K562 (cell line): ENCODE data around the gene HMX1. TPM values are rescaled to one million over a fixed set of nuclear protein-coding genes. Genes with fewer than 3 reads are reported as not detected.

Source experiments
- CBX5 ChIP-seq: IDR thresholded peaks from 2 replicates; pipeline ENCODE4 v1.6.1; 2014; ENCODE audit warnings: low read depth, borderline replicate concordance
- KAT2B ChIP-seq: IDR thresholded peaks from one replicate; pipeline ENCODE4 v1.6.1; 2012; ENCODE audit warnings: low read depth, mild to moderate bottlenecking, control low read depth, inconsistent platforms, low read length, moderate library complexity
- MCM2 ChIP-seq: fragments of 450-650 bp; IDR thresholded peaks from 2 replicates; pipeline ENCODE4 v1.6.1; 2017; ENCODE audit warnings: low read depth, mild to moderate bottlenecking
- ZNF165 ChIP-seq: fragments of 250-450 bp; sonication (Bioruptor Pico); IDR thresholded peaks from 2 replicates; pipeline ENCODE4 v1.4.0; 2020; ENCODE audit warnings: borderline replicate concordance
- ZNF24 ChIP-seq: fragments of 450-650 bp; IDR thresholded peaks from 2 replicates; pipeline ENCODE4 v1.6.1; 2016
- ZNF408 ChIP-seq: fragments of 250-450 bp; sonication (Bioruptor Pico); IDR thresholded peaks from 2 replicates; pipeline ENCODE4 v1.4.0; 2020; ENCODE audit warnings: low read depth, mild to moderate bottlenecking, moderate library complexity
- polyA plus RNA-seq, 8 experiments: library from polyadenylated mRNA; depleted of rRNA in 4 of 8; stranded (reverse) in 5 of 8; unstranded in 3 of 8; fragments of >200 nt; fragmentation: Nextera tagmentation in 2 of 8; fragmentation: Illumina TruSeq in 1 of 8; extraction: Ambion mirVana in 2 of 8; extraction: Trizol in 1 of 8; gene quantifications; 2 replicates each; pipeline versions ENCODE4 v1.2.1 to v1.2.3, GENCODE V29; 2011 to 2014; ENCODE audit warnings: inconsistent platforms in 1 of 8, missing spikeins in 1 of 8
- total RNA-seq, 7 experiments: library from RNA; depleted of rRNA in 6 of 7; stranded (reverse); fragments of >200 nt in 6 of 7; fragmentation: Illumina TruSeq in 2 of 7; extraction: Trizol in 2 of 7; gene quantifications; 2 replicates each; pipeline versions ENCODE4 v1.2.1 to v1.2.3, GENCODE V29; 2011 to 2021; ENCODE audit warnings: low replicate concordance in 1 of 7
- TF ChIP-seq, protein P1 (sequence below), 2 experiments: fragments of 450-650 bp; formaldehyde crosslinking in 1 of 2; IDR thresholded peaks; 2 replicates each; pipeline versions ENCODE4 v1.4.0 to v1.6.1; 2014 to 2020; ENCODE audit warnings: mild to moderate bottlenecking in 2 of 2, borderline replicate concordance in 1 of 2, low read depth in 1 of 2

The HMX1 gene
- total and polyA plus RNA-seq, 9 of the 15 experiments (the other 6 are each of a cell fraction or from before 2014, with no cell fraction given): not detected

DNA sequence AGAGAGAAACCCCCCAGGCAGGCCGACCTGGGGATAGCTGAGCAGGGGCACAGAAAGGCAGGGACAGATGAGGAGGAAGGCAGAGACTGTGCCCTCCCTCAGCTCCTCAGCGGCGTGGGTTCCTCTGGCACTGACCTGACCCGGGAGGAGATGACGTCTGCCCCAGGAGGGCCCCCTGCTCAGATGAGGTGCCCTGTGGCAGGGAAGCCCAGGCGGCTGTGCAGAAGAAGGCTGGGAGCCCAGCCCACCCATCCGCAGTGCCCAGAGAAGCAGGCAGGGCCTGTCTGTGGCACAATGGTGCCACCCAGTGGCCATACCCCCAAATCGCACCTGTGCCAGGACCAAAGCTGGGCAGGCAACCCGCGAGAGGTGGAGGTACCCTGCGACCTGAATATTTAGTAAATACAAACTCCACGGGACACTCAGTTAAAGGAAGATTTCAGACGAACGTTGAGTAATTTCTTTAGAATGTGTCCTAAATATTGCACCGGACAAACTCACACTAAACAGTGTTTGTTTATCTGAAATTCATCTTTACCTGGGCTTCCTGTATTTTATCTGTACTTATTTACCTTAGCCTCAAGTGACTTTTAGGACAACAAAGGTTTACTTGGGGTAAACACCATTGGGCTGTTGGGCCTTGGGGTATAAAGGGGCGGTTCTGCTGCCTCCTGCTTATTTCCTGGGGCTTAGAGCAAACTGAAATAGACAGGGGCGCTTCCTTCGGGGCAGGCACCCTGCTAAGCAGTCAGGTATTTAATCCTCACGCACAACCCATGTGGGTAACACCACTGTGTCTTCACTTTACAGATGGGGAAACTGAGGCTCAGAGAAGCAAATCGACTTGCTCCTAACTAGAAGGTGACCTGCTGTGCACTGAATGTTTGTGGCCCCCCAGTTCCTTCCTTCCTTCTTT, 46.5 kb upstream of the HMX1 start (continued):
- TF ChIP-seq, protein P1, sequence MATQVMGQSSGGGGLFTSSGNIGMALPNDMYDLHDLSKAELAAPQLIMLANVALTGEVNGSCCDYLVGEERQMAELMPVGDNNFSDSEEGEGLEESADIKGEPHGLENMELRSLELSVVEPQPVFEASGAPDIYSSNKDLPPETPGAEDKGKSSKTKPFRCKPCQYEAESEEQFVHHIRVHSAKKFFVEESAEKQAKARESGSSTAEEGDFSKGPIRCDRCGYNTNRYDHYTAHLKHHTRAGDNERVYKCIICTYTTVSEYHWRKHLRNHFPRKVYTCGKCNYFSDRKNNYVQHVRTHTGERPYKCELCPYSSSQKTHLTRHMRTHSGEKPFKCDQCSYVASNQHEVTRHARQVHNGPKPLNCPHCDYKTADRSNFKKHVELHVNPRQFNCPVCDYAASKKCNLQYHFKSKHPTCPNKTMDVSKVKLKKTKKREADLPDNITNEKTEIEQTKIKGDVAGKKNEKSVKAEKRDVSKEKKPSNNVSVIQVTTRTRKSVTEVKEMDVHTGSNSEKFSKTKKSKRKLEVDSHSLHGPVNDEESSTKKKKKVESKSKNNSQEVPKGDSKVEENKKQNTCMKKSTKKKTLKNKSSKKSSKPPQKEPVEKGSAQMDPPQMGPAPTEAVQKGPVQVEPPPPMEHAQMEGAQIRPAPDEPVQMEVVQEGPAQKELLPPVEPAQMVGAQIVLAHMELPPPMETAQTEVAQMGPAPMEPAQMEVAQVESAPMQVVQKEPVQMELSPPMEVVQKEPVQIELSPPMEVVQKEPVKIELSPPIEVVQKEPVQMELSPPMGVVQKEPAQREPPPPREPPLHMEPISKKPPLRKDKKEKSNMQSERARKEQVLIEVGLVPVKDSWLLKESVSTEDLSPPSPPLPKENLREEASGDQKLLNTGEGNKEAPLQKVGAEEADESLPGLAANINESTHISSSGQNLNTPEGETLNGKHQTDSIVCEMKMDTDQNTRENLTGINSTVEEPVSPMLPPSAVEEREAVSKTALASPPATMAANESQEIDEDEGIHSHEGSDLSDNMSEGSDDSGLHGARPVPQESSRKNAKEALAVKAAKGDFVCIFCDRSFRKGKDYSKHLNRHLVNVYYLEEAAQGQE (IDR thresholded peaks at IDR 0.05; ENCODE audit: borderline replicate concordance): peak; percentile 36; the same call in 1 of the 2 replicates
- TF ChIP-seq, protein P1 (CRISPR knock-in tag; IDR thresholded peaks at IDR 0.05; ENCODE audit: low read depth): no peak
- peak; percentile 26; the same call in 1 of the 2 replicates for TF ChIP-seq ZNF24
- TF ChIP-seq ZNF408: no peak
- no peak for TF ChIP-seq CBX5
- TF ChIP-seq MCM2: no peak
- no peak for TF ChIP-seq KAT2B
- TF ChIP-seq ZNF165: no peak
